ENCODE data around the gene SIRT6. TPM values are rescaled to one million over a fixed set of nuclear protein-coding genes. Genes with fewer than 3 reads are reported as not detected.
"Not testable (repeated sequence)": the region's sequence is repeated elsewhere in the genome, so short reads cannot be mapped to it uniquely, and the experiment has no call there.

SIRT6 gene
- polyA plus RNA-seq, 3 donors: 13.6 to 18.3 (median 18.2) TPM

GRCh38 chr19:4206818-4207484 is 24.6 kb upstream of the SIRT6 start:
- H3K27ac ChIP-seq (ENCODE audit: low read depth, low read length): no peak overlapping the region
- 79 to 83% (median 81%) methylated on average over 10 of the region's 10 CpGs for WGBS, 3 donors

GRCh38 chr19:4201798-4202197 is 19.4 kb upstream of the SIRT6 start:
- no peak overlapping the region for H3K27ac ChIP-seq (ENCODE audit: low read depth, low read length)

GRCh38 chr19:4200940-4201542 is 18.7 kb upstream of the SIRT6 start:
- H3K27ac ChIP-seq (ENCODE audit: low read depth, low read length): no peak overlapping the region
- WGBS, 3 donors: 65 to 82% (median 76%) methylated on average over 2 of the region's 2 CpGs

More at GRCh38 chr19:4201798-4202197, 19.4 kb upstream of the SIRT6 start:
- 61 to 85% (median 81%) methylated on average over 4 of the region's 4 CpGs for WGBS, 3 donors

- WGBS, 3 donors: 69 to 83% (median 79%) methylated on average over 32 to 33 of the region's 33 CpGs
- no peak overlapping the region for H3K27ac ChIP-seq (ENCODE audit: low read depth, low read length)
These were observed 17.4 kb upstream of the SIRT6 start for GRCh38 chr19:4199699-4200293.

GRCh38 chr19:4198467-4199126 is 16.2 kb upstream of the SIRT6 start:
- WGBS, 3 donors: 7 to 11% (median 8%) methylated on average over 16 to 28 of the region's 28 CpGs
- H3K27ac ChIP-seq (ENCODE audit: low read depth, low read length): no peak overlapping the region

GRCh38 chr19:4197625-4198466 is 15.5 kb upstream of the SIRT6 start:
- no peak overlapping the region for H3K27ac ChIP-seq (ENCODE audit: low read depth, low read length)
- WGBS, 3 donors: 16 to 21% (median 16%) methylated on average over 48 to 68 of the region's 70 CpGs

GRCh38 chr19:4197228-4197624 is 14.9 kb upstream of the SIRT6 start:
- no peak overlapping the region for H3K27ac ChIP-seq (ENCODE audit: low read depth, low read length)
- 78 to 88% (median 85%) methylated on average over 5 of the region's 5 CpGs for WGBS, 3 donors

- 78 to 88% (median 86%) methylated on average over 22 of the region's 22 CpGs for WGBS, 3 donors
- H3K27ac ChIP-seq (ENCODE audit: low read depth, low read length): no peak overlapping the region
These were observed 14.3 kb upstream of the SIRT6 start for GRCh38 chr19:4196587-4197148.

- no peak overlapping the region for H3K27ac ChIP-seq (ENCODE audit: low read depth, low read length)
- 72 to 86% (median 79%) methylated on average over 8 of the region's 8 CpGs for WGBS, 3 donors
These were observed 13.6 kb upstream of the SIRT6 start for GRCh38 chr19:4196009-4196408.

GRCh38 chr19:4194353-4194752 is 12.0 kb upstream of the SIRT6 start:
- 43 to 57% (median 46%) methylated on average over 7 of the region's 7 CpGs for WGBS, 3 donors

GRCh38 chr19:4192537-4192936 is 10.2 kb upstream of the SIRT6 start:
- WGBS, 3 donors: 85 to 91% (median 90%) methylated on average over 3 of the region's 3 CpGs
- H3K27ac ChIP-seq (ENCODE audit: low read depth, low read length): not testable (repeated sequence)

More at GRCh38 chr19:4194353-4194752, 12.0 kb upstream of the SIRT6 start:
- H3K27ac ChIP-seq (ENCODE audit: low read depth, low read length): no peak overlapping the region

- 74 to 78% (median 74%) methylated on average over 5 of the region's 5 CpGs for WGBS, 3 donors
- H3K27ac ChIP-seq (ENCODE audit: low read depth, low read length): no peak overlapping the region
These were observed 7.3 kb upstream of the SIRT6 start for GRCh38 chr19:4189641-4190040.

- WGBS, 3 donors: 83 to 93% (median 91%) methylated on average over 10 of the region's 10 CpGs
These were observed 5.2 kb upstream of the SIRT6 start for GRCh38 chr19:4187313-4188122.

GRCh38 chr19:4186087-4186993 is 4.0 kb upstream of the SIRT6 start:
- 19 to 40% (median 37%) methylated on average over 22 of the region's 22 CpGs for WGBS, 3 donors
- no peak overlapping the region for H3K27ac ChIP-seq (ENCODE audit: low read depth, low read length)

More at GRCh38 chr19:4187313-4188122, 5.2 kb upstream of the SIRT6 start:
- no peak overlapping the region for H3K27ac ChIP-seq (ENCODE audit: low read depth, low read length)

GRCh38 chr19:4185413-4186086 is 3.2 kb upstream of the SIRT6 start:
- 65 to 70% (median 68%) methylated on average over 9 of the region's 9 CpGs for WGBS, 3 donors
- no peak overlapping the region for H3K27ac ChIP-seq (ENCODE audit: low read depth, low read length)
